HG03460 (cell line): ENCODE measurements around the gene C4orf50.
"Not testable (repeated sequence)": the region's sequence is repeated elsewhere in the genome, so short reads cannot be mapped to it uniquely, and the experiment has no call there.

Experiments
- ATAC-seq: cut with Tn5 transposase; IDR thresholded peaks from one replicate; pipeline ENCODE4 v1.9.1; 2021; ENCODE audit not compliant: unreplicated experiment

Gene C4orf50

DNA sequence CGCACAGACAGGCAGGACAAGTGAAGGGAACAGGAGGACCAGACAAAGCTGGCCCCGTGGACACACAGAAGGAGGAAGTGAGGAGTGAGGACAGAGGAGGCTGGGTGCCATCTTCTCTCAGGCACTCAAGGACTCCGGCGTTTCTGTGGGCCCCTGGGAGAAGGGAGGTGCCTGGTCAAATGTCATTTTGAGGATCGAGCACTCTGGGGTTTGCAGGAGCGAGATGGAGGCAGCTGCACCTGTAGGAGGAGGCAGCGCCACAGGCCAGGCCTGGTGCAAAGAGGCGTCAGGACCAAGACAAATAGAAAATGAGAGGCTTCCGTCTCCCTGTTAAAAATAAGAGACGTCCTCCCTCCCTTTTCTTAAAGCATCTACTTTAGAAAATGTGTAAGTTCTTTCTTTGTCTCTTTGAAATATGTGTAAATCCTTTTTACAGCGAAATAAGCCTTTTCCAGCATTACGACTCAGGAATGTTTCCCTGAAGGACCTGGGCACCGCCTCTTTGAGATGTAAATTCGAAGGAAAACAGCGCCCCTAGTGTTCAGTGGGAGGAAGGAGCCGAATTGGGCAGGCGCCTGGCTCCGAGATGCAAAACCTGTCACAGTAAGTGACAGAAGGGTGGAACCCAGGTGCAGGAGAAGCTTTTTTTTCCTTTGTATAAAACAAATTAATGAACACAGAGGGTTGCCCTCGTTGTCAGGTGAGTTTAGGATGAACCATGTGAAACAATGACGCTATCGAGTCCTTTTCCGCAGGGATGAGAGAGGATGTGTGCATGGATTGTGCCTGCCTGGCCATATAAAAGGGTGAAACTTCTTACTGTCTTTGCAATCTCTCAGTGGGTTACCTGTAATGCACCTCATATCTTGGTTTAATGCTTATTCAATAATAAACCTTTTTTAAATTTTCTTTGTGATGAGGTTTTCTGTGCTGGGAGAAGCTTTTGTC lies 1.4 kb upstream of the C4orf50 start:
- no peak for ATAC-seq

GRCh38 chr4:6017800-6018199 lies 431 bp downstream of the C4orf50 start:
- no peak for ATAC-seq

DNA sequence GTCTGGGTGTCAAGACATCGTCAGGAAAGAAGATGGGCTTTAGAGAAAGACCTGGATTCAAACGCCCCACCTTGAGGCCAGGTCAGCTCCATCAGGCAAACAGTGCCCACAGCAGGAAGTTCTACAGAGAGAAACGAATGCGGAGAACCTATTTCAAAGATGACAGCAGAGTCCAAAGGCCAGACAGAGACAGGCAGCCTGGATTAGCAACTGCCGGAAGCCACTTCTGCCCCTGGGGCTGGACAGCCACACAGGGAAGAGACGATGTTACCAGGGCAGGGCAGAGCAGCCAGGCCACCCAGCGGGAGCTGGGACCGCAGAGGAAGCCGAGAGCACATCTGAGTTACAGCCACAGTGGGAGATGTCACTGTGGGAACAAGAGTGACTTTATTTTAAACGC lies 1.2 kb downstream of the C4orf50 start:
- no peak for ATAC-seq

DNA sequence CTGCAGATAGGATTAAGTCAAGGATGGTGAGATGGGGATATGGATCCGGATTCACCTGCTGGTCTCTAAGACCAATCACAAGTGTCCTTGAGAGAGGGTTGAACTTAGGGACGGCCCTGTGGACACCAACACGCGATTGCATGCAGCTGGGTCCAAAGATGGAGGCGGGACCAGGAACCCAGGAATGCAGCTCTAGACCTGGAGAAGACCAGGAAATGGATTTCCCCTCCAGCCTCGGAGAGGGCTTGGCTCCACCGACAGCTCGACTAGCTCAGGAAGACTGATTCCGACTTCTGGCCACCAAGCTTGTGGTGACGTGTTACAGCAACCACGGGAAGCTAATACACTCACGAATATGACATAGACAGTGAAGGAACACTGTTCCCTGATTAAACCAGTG lies 4.7 kb downstream of the C4orf50 start:
- no peak for ATAC-seq

DNA sequence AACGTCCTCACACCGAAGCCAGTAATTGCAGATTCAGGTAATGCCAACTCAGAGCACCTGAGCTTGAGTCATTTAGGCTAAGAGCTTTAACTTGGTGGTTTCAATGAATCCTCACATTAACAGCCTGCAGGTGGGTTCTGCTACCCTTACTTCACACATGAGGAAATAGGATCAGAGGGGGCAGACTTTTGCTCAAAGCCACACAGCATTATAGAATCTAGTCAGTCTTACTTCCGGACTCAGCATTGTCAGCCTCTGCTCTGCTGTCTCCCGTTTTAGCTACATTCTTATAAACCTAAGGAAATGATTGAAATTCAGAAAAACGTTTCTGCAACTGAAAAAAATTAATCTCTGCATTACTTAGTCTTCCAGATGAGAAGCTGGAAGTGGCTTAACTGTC lies 6.0 kb downstream of the C4orf50 start:
- no peak for ATAC-seq

DNA sequence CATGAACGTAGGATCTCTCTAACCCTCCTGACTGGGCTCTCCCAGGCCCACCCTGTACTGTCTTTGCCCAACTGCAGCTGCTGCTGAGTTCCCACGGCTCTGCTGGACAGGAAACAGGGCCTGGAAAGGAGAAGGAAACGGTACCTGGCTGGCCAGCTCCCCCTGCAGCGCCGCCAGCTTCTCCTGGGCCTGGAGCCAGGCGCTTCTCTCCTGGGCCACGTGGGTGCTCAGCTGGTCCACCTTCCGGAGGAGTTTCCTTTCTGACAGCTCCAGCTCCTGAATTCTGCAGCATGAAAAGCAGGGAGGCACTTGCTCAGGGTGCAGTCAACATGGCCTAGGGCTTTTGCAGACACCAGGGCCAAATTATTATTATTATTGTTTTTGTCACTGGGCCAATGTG lies 6.5 kb downstream of the C4orf50 start:
- no peak for ATAC-seq

DNA sequence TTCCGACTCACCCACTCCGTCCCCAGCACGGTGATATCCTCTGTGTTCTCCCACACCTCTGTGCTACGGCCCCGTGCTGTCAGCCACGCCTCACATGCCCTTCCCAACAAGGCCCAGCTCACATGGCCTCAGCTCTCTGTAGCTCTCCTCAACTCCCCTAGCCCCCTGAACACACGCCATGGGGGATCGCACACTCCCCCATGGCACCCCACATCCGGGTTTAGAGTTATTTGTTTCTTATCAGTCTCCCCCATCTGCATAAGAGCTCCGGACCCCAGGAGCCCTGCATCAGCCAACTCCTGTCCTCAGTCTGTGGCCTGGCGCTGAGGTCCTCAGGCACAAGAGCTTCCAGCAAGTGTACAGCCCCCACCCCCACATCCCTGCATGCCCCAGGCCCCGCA lies 7.0 kb downstream of the C4orf50 start:
- ATAC-seq, result no peak

DNA sequence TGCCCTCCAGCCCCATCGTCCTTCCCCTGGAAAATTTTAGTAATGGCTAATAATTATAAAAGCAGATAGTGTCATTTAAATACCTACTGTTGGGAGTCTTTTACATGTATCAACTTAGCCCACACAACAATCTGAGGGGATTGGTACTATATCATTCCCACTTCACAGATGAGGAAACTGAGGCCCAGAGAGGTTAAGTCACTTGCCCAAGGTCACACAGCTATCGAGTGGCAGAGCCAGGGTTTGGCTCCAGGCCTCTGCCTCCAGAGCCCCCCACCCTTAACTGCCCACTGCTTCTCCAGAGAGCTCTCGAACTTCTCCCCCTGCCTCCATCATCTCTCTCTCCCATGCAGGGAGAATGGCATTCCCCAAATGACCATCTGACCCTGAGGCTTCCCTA lies 7.4 kb downstream of the C4orf50 start:
- ATAC-seq, result no peak

DNA sequence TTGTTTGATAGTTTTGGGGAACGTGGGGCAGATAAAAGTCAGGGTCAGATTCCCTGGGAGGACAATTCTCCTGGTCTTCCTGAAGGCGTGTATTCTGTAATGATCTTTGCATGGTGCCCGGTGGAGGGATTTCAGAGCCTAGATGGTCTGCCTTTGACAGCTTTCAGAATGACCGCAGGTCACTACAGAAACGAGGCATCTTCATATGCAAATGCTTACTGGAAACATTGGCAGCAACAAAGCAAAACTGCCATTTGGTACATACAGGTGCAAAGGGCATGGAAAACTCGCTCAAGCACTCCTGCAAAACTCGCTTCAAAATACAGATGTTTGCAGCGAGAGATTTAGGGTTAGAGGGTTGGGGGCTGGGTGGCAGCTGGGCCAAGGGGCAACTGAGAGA lies 8.8 kb downstream of the C4orf50 start:
- no peak for ATAC-seq

DNA sequence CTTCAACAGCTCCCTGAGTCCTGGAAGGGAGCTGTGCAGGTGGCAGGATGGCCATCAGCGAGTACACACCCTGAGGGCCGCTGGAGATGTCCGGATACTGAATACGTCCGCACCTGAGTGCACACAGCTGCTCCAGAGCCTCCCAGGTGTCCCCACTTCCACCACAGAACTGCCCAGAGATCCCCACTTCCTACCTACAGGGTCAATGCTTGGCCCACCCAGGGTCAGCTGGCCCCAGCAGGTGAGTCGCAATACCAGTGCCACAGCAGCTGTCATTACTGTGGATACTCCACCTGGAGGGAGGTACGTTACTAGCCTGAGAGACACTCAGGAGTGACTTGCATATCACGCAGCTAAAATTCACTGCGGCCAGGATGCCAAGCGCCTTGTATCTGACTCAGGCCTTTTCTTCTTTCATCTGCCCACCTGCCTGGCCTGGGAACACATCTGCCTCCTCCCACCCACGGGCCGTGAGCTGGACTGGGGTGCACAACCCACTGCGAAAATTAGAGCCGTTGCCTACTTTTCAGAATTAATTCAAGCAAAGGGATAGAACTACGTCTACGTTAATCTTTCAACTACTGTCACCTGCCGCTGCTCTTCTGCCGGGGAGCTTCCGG lies 9.4 kb downstream of the C4orf50 start:
- ATAC-seq, result no peak

GRCh38 chr4:6008092-6008551 lies 10.1 kb downstream of the C4orf50 start:
- ATAC-seq, result no peak

GRCh38 chr4:6005175-6005574 lies 13.1 kb downstream of the C4orf50 start:
- no peak for ATAC-seq

DNA sequence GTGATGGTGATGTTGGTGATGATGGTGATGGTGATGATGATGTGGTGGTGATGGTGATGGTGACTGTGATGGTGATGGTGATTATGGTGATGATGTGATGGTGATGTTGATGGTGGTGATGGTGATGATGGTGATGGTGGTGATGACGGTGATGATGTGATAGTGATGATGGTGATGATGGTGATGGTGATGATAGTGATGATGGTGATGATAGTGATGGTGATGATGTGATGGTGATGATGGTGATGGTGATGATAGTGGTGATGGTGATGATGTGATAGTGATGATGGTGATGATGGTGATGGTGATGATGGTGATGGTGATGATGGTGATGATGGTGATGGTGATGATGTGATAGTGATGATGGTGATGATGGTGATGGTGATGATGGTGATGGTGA lies 14.7 kb downstream of the C4orf50 start:
- ATAC-seq, result not testable (repeated sequence)

- no peak for ATAC-seq
Observed at GRCh38 chr4:6002926-6003325, 15.3 kb downstream of the C4orf50 start.

DNA sequence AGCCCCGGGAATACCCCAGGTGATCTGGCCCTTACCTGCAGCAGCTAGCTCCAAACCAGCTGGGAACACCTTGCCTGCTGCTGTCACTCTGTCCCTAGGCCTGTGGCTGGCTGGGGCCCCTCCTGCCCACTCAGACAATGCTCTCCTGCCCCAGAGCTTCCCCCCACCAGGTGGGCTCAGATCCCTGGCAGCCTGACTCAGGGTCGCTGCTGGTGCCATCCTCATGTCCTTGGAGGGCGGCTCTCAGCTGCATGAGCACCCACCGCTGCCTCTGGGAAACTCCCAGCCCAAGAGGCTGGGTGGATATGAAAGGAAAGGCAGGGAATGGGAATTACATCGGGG lies 15.8 kb downstream of the C4orf50 start:
- ATAC-seq, result no peak

DNA sequence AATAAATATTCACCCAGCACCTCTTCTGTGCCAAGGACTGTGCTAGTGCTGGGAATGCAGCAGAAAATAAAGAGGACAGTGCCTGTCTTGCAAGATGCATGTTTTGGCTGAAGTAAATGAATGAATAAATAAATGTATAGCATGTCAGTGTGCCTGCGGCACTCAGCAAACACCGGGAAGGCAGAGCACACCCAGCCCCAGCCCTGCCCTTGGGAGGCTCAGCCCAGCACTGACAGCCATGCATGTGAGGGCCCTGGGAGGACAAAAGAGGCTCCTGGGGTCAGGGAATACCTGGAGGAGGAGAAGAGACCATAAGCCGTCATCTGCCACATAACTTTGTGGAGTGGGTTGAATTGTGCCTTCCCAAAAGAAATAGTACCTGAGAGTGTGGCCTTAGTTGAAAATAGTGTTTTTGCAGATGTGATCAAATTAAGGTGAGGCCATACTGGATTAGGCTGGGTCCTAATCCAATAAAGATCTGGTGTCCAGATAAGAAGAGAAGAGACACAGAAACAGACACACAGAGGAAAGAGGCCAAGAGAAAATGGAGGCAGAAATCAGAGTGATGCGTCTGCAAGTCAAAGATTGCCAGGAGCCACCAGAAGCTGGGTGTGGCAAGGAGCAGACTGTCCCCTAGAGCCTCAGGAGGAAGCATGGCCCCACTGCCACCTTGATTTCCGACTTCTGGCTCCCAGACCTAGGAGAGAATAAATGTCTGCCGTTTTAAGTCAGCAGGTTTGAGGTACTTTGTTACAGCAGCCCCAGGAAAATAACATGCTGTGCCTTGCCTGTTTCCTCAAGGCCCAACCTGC lies 16.3 kb downstream of the C4orf50 start:
- ATAC-seq, result no peak

- ATAC-seq, result no peak
Observed at GRCh38 chr4:5999830-6000365, 18.3 kb downstream of the C4orf50 start.

GRCh38 chr4:5999356-5999755 lies 18.9 kb downstream of the C4orf50 start:
- no peak for ATAC-seq

DNA sequence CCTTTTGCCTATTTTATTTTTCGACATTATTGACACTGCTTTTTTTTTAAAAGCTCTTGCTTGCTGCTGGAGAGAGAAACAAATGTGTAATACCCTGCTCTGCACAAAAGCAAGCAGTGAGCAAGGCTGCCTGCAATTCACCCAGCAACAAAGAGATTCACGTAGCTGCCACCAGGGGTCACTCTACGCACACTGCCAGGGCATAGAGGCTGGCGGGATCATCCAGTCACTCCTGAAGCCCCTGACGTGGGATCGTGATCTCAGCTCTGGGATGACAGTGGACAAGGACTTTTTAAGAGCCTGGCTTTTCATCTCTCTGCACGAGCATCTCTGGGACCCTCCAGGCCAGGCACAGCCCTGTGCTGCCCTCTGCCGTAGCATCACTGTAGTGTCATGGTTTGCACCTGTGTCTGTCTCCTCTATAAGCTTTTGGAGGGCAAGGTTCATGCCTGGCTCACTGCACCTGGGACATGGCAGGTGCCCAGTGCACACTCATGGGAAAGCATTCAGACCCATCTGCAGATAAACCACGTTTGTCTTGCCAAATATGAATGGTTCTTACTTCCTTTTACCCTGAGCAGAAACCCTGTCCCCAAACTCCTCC lies 19.8 kb downstream of the C4orf50 start:
- ATAC-seq, result peak; percentile 56

DNA sequence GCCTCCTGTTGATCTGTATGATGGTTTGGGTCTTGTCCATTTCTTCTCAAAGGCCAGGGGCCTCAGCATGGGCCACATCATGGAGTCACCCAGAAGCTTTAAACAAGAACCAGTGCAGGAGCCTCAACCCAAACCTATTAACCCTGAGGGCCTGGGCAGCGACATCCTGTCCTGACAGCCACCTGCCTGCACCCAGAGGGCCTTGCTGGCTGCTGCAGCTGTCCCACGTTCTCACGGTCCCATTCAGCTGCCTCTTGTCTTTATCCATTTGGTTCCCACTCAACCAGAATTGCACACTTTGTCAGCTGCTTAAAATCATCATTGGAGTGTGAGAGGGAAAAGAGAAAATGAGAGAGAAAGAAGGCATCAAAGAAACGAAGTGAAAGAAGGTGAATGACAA lies 21.6 kb downstream of the C4orf50 start:
- no peak for ATAC-seq
